Mesothelial cell of epicardium (in vitro differentiated cells): ENCODE data around the gene BCOR. TPM values are rescaled to one million over a fixed set of nuclear protein-coding genes. Genes with fewer than 3 reads are reported as not detected.

Source experiments
- DNase-seq, 2 experiments: peaks; one replicate each; pipeline ENCODE4 v3.0.0; 2021; ENCODE audit warnings: low spot score in 2 of 2; ENCODE audit not compliant: unreplicated experiment in 2 of 2
- H3K27ac Mint-ChIP-seq: 2 replicates; pipeline ENCODE4 v1.8.0; 2021; ENCODE audit warnings: mixed read lengths
- H3K27me3 Mint-ChIP-seq: 2 replicates; pipeline ENCODE4 v1.8.0; 2021; ENCODE audit warnings: low read depth, mixed read lengths
- H3K36me3 Mint-ChIP-seq: 2 replicates; pipeline ENCODE4 v1.8.0; 2021; ENCODE audit warnings: mixed read lengths
- H3K4me1 Mint-ChIP-seq: 2 replicates; pipeline ENCODE4 v1.8.0; 2021; ENCODE audit warnings: mixed read lengths
- H3K4me3 Mint-ChIP-seq: 2 replicates; pipeline ENCODE4 v1.8.0; 2021; ENCODE audit warnings: mild to moderate bottlenecking, moderate library complexity, mixed read lengths
- H3K9me3 Mint-ChIP-seq: 2 replicates; pipeline ENCODE4 v1.8.0; 2021; ENCODE audit warnings: mixed read lengths
- total RNA-seq: library from RNA; stranded (reverse); gene quantifications from 3 replicates; pipeline ENCODE4 v1.2.1, GENCODE V29; 2021
- TF ChIP-seq, protein P1 (sequence below): fragments of 200-600 bp; sonication (generic); IDR thresholded peaks from one replicate; pipeline ENCODE4 v1.5.0; 2021; ENCODE audit warnings: antibody characterized with exemption; ENCODE audit not compliant: unreplicated experiment

The BCOR gene
- total RNA-seq, 1 donor from 2014 or later = 52.3 TPM

DNA sequence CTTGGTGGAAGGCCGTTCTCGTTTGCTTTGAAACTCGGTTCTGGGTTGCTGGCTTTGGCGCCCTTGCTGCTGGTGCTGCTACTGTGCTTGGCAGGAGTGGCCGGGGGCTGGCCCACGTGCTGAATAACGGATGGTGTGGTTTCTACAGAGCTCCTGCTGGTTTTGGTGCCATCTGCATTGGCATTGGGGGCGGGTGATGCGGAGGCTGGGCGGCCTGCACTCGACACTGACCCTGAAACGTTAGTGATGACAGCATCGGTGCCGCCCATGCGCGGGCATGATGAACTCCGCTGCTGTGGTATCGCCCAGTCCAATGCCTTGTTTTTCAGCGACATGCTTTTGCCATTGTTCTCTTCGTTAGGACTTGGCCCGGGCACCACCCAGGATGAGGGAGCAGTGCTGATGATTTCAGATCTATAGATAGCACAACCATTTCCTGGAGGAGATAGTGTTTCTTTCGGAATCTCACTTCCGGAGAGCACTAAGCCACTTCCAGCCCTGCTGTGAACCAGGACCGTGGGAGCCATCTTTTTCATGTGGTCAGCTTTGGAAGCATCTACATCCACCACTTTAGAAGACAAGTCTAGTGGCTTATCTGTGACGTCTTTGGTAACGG lies 24.2 kb downstream of the BCOR start:
- Mint-ChIP-seq H3K27ac (no peak overlapping the region), H3K9me3 (peaks cover 12% of the 10 kb centered on the region), H3K4me3 (no peak overlapping the region), H3K36me3 (peaks cover 32% of the 10 kb centered on the region), H3K4me1 (peaks cover 6% of the 10 kb centered on the region), H3K27me3 (no peaks in the 10 kb centered on the region)
- TF ChIP-seq, protein P1, sequence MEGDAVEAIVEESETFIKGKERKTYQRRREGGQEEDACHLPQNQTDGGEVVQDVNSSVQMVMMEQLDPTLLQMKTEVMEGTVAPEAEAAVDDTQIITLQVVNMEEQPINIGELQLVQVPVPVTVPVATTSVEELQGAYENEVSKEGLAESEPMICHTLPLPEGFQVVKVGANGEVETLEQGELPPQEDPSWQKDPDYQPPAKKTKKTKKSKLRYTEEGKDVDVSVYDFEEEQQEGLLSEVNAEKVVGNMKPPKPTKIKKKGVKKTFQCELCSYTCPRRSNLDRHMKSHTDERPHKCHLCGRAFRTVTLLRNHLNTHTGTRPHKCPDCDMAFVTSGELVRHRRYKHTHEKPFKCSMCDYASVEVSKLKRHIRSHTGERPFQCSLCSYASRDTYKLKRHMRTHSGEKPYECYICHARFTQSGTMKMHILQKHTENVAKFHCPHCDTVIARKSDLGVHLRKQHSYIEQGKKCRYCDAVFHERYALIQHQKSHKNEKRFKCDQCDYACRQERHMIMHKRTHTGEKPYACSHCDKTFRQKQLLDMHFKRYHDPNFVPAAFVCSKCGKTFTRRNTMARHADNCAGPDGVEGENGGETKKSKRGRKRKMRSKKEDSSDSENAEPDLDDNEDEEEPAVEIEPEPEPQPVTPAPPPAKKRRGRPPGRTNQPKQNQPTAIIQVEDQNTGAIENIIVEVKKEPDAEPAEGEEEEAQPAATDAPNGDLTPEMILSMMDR = no peak
- DNase-seq = no peak

DNA sequence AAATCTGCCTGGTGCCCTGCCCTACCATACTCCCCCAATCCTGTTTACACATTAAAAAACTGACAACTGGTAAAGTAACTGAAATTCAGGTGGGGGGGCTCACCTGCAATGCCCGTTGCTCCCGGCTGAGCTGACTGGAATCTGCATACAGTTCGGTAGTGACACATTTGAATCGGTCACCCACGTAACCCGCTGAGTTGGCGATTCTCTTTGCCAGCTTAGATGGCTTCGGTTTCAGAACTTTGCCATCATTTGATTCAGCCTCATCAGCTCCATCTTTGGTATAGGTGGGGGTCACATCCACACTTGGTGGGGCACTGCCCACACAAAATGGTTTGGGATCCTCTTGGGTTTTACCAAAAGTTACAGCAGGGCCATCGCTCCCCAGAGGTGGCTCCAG lies 25.5 kb downstream of the BCOR start:
- Mint-ChIP-seq H3K9me3 (peaks cover 19% of the 10 kb centered on the region), H3K36me3 (peaks cover 43% of the 10 kb centered on the region)
- DNase-seq = no peak

DNA sequence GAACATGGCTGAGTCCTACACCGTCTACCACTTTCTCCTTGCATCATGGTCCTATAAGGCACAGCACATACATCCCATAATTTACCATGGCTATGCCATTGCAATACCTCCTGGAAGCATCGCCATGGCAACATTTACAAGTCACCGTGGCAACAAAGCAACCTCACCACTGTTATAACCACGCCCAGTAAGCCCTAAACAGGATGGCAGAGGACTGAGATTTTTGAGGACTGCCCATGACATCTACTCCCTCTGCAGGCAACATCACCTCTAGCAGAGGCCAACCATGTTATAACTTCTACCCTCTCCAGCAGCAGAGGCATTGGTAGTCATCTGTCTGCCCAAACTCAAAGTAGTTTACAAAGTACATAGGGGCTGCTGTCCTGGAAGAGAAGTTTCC lies 29.7 kb downstream of the BCOR start:
- no peak overlapping the region for H3K27ac Mint-ChIP-seq
- H3K36me3 Mint-ChIP-seq = peaks cover 40% of the 10 kb centered on the region
- TF ChIP-seq, protein P1 = no peak
- no peaks in the 10 kb centered on the region for H3K27me3 Mint-ChIP-seq
- DNase-seq = no peak
- H3K4me1 Mint-ChIP-seq = peaks cover 4% of the 10 kb centered on the region
- peaks cover 15% of the 10 kb centered on the region for H3K9me3 Mint-ChIP-seq
- no peak overlapping the region for H3K4me3 Mint-ChIP-seq

More for the DNA sequence above, 25.5 kb downstream of the BCOR start:
- Mint-ChIP-seq H3K4me1 (peaks cover 4% of the 10 kb centered on the region), H3K4me3 (no peak overlapping the region), H3K27me3 (no peaks in the 10 kb centered on the region), H3K27ac (no peak overlapping the region)
- TF ChIP-seq, protein P1 = no peak

DNA sequence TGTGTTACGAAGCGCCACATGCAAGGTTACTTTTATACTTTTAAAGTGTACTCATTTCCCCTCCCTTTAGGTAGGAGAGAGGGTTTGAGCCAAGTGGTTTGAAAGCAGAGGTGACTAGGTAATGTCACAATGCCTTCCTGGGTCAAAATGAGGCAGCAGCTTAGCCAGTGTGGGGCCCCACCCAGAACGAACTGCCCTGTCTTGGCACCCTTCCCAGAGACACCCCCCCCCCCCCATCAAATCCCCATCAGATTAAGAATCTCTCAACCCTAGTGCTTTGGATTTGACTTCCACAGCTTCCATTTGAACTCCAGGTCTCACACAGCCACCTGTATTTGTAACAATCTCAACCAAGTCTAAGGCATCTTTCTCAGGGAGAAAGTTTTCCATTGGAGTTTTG lies 31.1 kb downstream of the BCOR start:
- peaks cover 34% of the 10 kb centered on the region for H3K36me3 Mint-ChIP-seq
- H3K9me3 Mint-ChIP-seq = peaks cover 13% of the 10 kb centered on the region

DNA sequence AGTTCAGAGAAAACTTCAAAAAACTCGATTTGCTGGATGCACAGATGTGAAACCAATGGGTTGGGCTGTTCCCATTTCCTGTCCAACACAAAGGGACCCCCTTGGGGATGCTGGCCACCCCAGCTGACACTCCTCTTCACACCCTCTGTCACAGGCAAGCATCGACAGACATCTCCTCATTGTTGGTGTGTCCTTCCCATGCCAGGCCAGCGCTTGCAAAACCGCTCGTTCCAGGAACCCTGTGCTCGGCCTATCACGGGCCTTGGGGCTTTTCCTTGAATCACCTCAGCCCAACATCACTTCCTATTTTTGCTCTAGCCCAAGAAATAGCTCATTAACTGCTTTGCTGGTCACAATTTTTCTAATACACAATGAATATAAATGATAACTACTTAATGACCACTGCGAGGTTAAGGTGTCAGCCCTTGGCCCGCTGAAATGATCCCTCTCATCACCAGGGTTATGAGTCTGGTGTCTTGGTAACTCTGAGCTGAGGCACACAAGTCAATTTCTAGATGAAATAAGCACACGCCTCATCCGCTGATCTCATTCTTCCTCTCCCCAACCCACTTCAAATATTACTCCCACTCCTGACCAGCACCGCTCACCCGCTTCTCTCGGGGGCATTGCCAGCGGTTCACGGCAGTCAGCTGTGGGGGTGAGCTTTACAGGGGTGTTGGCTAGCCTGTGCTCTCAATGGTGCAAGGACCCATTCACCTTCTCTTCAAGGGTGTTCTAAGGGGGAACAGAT lies 32.3 kb downstream of the BCOR start:
- H3K4me1 Mint-ChIP-seq = peaks cover 15% of the 10 kb centered on the region
- no peaks in the 10 kb centered on the region for H3K27me3 Mint-ChIP-seq
- no peak for DNase-seq
- TF ChIP-seq, protein P1 = no peak
- H3K9me3 Mint-ChIP-seq = peaks cover 7% of the 10 kb centered on the region
- peaks cover 35% of the 10 kb centered on the region for H3K36me3 Mint-ChIP-seq
- no peak overlapping the region for H3K27ac Mint-ChIP-seq
- H3K4me3 Mint-ChIP-seq = no peak overlapping the region

More for the DNA sequence above, 31.1 kb downstream of the BCOR start:
- no peak for DNase-seq
- H3K4me1 Mint-ChIP-seq = peaks cover 8% of the 10 kb centered on the region
- no peak overlapping the region for H3K4me3 Mint-ChIP-seq
- H3K27ac Mint-ChIP-seq = no peak overlapping the region
- no peaks in the 10 kb centered on the region for H3K27me3 Mint-ChIP-seq
- TF ChIP-seq, protein P1 = no peak
